ENCODE results near the gene TRPM6. TPM values are rescaled to one million over a fixed set of nuclear protein-coding genes. Genes with fewer than 3 reads are reported as not detected.

The TRPM6 gene
- total and polyA plus RNA-seq, 2 donors (not counting 3 experiments of a cell fraction or from before 2014, with no cell fraction given): 0.01 to 0.22 TPM

GRCh38 chr9:74784506-74784905 lies 103.2 kb downstream of the TRPM6 start:
- intact Hi-C loops (cut with micrococcal nuclease): no loop called here

More at GRCh38 chr9:74784506-74784905, 103.2 kb downstream of the TRPM6 start:
- POLR2A ChIA-PET: no interaction called here
- Histone ChIP-seq H3K4me1 (ENCODE audit: control insufficient read depth, extremely low read depth, insufficient read depth, low read length) (no peaks in the 10 kb centered on the region), H3K9ac (replicated peaks; ENCODE audit: extremely low read depth, insufficient read depth, low read length) (no peak overlapping the region), H3K4me3 (replicated peaks in 1 of 3; ENCODE audit: insufficient read depth in 1 of 3, low read depth in 1 of 3, low read length in 3 of 3) (no peak overlapping the region), H3K27ac (ENCODE audit: insufficient read depth, low read depth, low read length) (no peak overlapping the region), H3K79me2 (ENCODE audit: control insufficient read depth, insufficient read depth, low read length) (no peaks in the 10 kb centered on the region), H3K9me3 (replicated peaks; ENCODE audit: control insufficient read depth, insufficient read depth, low read length) (no peaks in the 10 kb centered on the region), H3K36me3 (ENCODE audit: control insufficient read depth in 2 of 2, extremely low read depth in 1 of 2, insufficient read depth in 2 of 2, low read length in 2 of 2) (no peaks in the 10 kb centered on the region), H3K4me2 (ENCODE audit: insufficient read depth, low read length) (no peak overlapping the region), H2AFZ (ENCODE audit: low read depth, low read length) (no peak overlapping the region), H3K27me3 (ENCODE audit: control insufficient read depth in 2 of 2, insufficient read depth in 2 of 2, low read length in 2 of 2) (no peaks in the 10 kb centered on the region), H3K9me1 (replicated peaks; ENCODE audit: control insufficient read depth, extremely low read depth, insufficient read depth, low read length) (no peaks in the 10 kb centered on the region), H4K20me1 (replicated peaks; ENCODE audit: control insufficient read depth, extremely low read depth, insufficient read depth, low read length) (no peaks in the 10 kb centered on the region)
- BruUV-seq (replicated peaks): no TSS peak
- DNase-seq (ENCODE audit: low read depth, low spot score) (no peak), FAIRE-seq (no peak)
- dilution Hi-C loops (cut with MboI; ENCODE audit: extremely low pct_ligation_motif_present, low sequenced_read_pairs): loop anchor here (25.0 kb wide), 1 partner anchor 278 kb away; no protein-coding TSS in a partner anchor
- CTCF ChIA-PET: interaction anchor here (0.7 kb wide), 1 partner anchor 291 kb away, joined by 3 read pairs; no protein-coding TSS in a partner anchor
- TF ChIP-seq CTCF (IDR thresholded peaks at IDR 0.05; ENCODE audit: extremely low read depth in 1 of 2, insufficient read depth in 1 of 2, low read depth in 1 of 2, low read length in 2 of 2) (no peak), POLR2A (IDR thresholded peaks at IDR 0.05; ENCODE audit: low read depth, low read length) (no peak), JUN (IDR thresholded peaks at IDR 0.05; ENCODE audit: borderline replicate concordance, insufficient read depth, insufficient read length, low read depth) (no peak)

Measured in endothelial cell of umbilical vein (primary cell).